Mammary epithelial cell (primary cell): ENCODE data around the gene KCNB1.

ENCODE experiments used
- CTCF ChIP-seq, 2 donors: IDR thresholded peaks in 1 of 2; conservative IDR thresholded peaks in 1 of 2; 2 replicates each; pipeline ENCODE4 v1.5.1; 2011 to 2012; ENCODE audit warnings: inconsistent platforms in 2 of 2, low read length in 2 of 2, mild to moderate bottlenecking in 2 of 2, control low read depth in 1 of 2, low read depth in 1 of 2; ENCODE audit not compliant: insufficient read depth in 1 of 2; ENCODE audit errors: extremely low read depth in 1 of 2
- EZH2 ChIP-seq: IDR thresholded peaks from 2 replicates; pipeline ENCODE4 v1.6.1; 2012; ENCODE audit warnings: low read length, inconsistent platforms, borderline replicate concordance

GRCh38 chr20:49405062-49405683 lies 77.3 kb downstream of the KCNB1 start:
- TF ChIP-seq CTCF (conservative IDR thresholded peaks at IDR 0.05 in 1 of 2, IDR thresholded peaks at IDR 0.05 in 1 of 2; ENCODE audit: extremely low read depth in 1 of 2, insufficient read depth in 1 of 2, low read depth in 1 of 2, low read length in 2 of 2) (no peak), EZH2 (no peak)
